ENCODE data around the gene TTC16. TPM values are rescaled to one million over a fixed set of nuclear protein-coding genes. Genes with fewer than 3 reads are reported as not detected.
A peak's percentile ranks its signal among the peaks of the same experiment; 100 is the strongest.

TTC16 gene
- total and polyA plus RNA-seq, 2 of the 8 experiments (the other 6 are each of a cell fraction or from before 2014, with no cell fraction given): 0.03 TPM; not detected in 1

GRCh38 chr9:127742435-127743088, 26.7 kb downstream of the TTC16 start:
- H3K18ac ChIP-seq (ENCODE audit: extremely low read depth, low read length): no peak overlapping the region
- CTCF ChIA-PET (ENCODE audit: partially characterized antibody): interaction anchor here (0.5 to 7.3 kb wide), 13 partner anchors 8 to 1440 kb away, joined by 3 to 37 read pairs (median 4); partner anchors contain the start of genes CDK9 and TOR2A
- no peak overlapping the region for H4K5ac ChIP-seq (ENCODE audit: insufficient read length, low read depth, low read length)
- no peak overlapping the region; the same call in 1 of the 2 replicates for H3K27ac ChIP-seq (ENCODE audit: low read depth, low read length)
- no peak overlapping the region for H2BK120ac ChIP-seq (replicated peaks; ENCODE audit: low read depth, low read length)
- no peak overlapping the region for H3K14ac ChIP-seq (ENCODE audit: insufficient read length)
- H4K91ac ChIP-seq (replicated peaks; ENCODE audit: insufficient read length, low read length): no peak overlapping the region
- no peak overlapping the region for H3K4ac ChIP-seq (replicated peaks; ENCODE audit: insufficient read length, low read depth, low read length)
- FAIRE-seq (peak; percentile 24), DNase-seq (ENCODE audit: low read depth in 1 of 2, low spot score in 2 of 2) (peak; percentile 91 to 96)
- no peaks in the 10 kb centered on the region for H3K27me3 ChIP-seq (replicated peaks in 1 of 4; ENCODE audit: control insufficient read depth in 3 of 4, extremely low read depth in 1 of 4, insufficient read depth in 3 of 4, low read length in 3 of 4)
- no peak overlapping the region for H3K23ac ChIP-seq (ENCODE audit: insufficient read length)
- 2% methylated on average over 33 of the region's 33 CpGs; no CpG with 5 or more reads in 1 of the 2 experiments for WGBS, 2 experiments (ENCODE audit: extremely low coverage in 1 of 2, insufficient coverage in 1 of 2, insufficient read length in 1 of 2, insufficient replicate concordance in 2 of 2, low coverage in 1 of 2, low lambda C conversion rate in 2 of 2, missing lambda C conversion rate in 1 of 2)
- H2BK5ac ChIP-seq (ENCODE audit: low read depth, low read length): no peak overlapping the region; the same call in 1 of the 2 replicates
- H2BK15ac ChIP-seq (ENCODE audit: low read length): no peak overlapping the region
- H3K79me1 ChIP-seq (ENCODE audit: low read depth, low read length): no peaks in the 10 kb centered on the region
- H3K4me1 ChIP-seq (replicated peaks in 1 of 4; ENCODE audit: control insufficient read depth in 3 of 4, insufficient read depth in 4 of 4, low read length in 3 of 4): no peaks in the 10 kb centered on the region; a peak in 2 of 7 replicates
- H4K20me1 ChIP-seq (replicated peaks in 1 of 2; ENCODE audit: control insufficient read depth in 1 of 2, insufficient read depth in 2 of 2, low read length in 2 of 2): peaks cover 0 to 7% of the 10 kb centered on the region in 2 experiments
- H3K56ac ChIP-seq (replicated peaks; ENCODE audit: insufficient read length, low read depth, low read length): no peak overlapping the region
- H2BK20ac ChIP-seq (ENCODE audit: low read length): no peak overlapping the region
- no peaks in the 10 kb centered on the region for H3K79me2 ChIP-seq (ENCODE audit: control insufficient read depth in 1 of 2, insufficient read depth in 2 of 2, low read length in 2 of 2)
- no peak overlapping the region for H3K9ac ChIP-seq (replicated peaks in 1 of 4; ENCODE audit: extremely low read depth in 1 of 4, low read depth in 3 of 4, low read length in 3 of 4)
- H2AFZ ChIP-seq (ENCODE audit: low read length): no peak overlapping the region; the same call in 1 of the 2 replicates
- no peak overlapping the region for H4K8ac ChIP-seq (ENCODE audit: extremely low read depth, insufficient read depth, low read length)
- TF ChIP-seq TBP (IDR thresholded peaks at IDR 0.05; ENCODE audit: low read depth, low read length) (peak; percentile 57; the same call in 1 of the 2 replicates), CEBPB (IDR thresholded peaks at IDR 0.05; ENCODE audit: low read depth, low read length) (peak; percentile 71), HDAC6 (IDR thresholded peaks at IDR 0.05; ENCODE audit: low read depth, low read length) (no peak), TAF1 (IDR thresholded peaks at IDR 0.05; ENCODE audit: low read depth, low read length) (peak; percentile 54; the same call in 1 of the 2 replicates), HDAC2 (IDR thresholded peaks at IDR 0.05; ENCODE audit: borderline replicate concordance in 1 of 2, low read depth in 2 of 2, low read length in 2 of 2) (peak in 1 of 2 experiments; percentile 45; a peak in 1 of 4 replicates), YY1 (IDR thresholded peaks at IDR 0.05; ENCODE audit: low read depth, low read length) (no peak), POLR2AphosphoS5 (IDR thresholded peaks at IDR 0.05; ENCODE audit: low read depth, low read length) (peak; percentile 42; the same call in 1 of the 2 replicates), SP1 (IDR thresholded peaks at IDR 0.05; ENCODE audit: low read depth, low read length) (peak; percentile 65; the same call in 1 of the 2 replicates), RAD21 (IDR thresholded peaks at IDR 0.05 in 1 of 2, conservative IDR thresholded peaks at IDR 0.05 in 1 of 2; ENCODE audit: low read depth in 2 of 2, low read length in 2 of 2) (peak; percentile 8 to 10; a peak in 2 of 4 replicates), SIN3A (conservative IDR thresholded peaks at IDR 0.05 in 1 of 2, IDR thresholded peaks at IDR 0.05 in 1 of 2; ENCODE audit: low read depth in 1 of 2, low read length in 2 of 2) (peak; percentile 95 to 97; a peak in 3 of 4 replicates), ASH2L (IDR thresholded peaks at IDR 0.05; ENCODE audit: low read length) (peak; percentile 33), POU5F1 (IDR thresholded peaks at IDR 0.05; ENCODE audit: low read depth, low read length) (no peak)
- peak overlapping the region; percentile 87 to 92 for H3K4me2 ChIP-seq (ENCODE audit: insufficient read depth in 1 of 2, low read depth in 2 of 2, low read length in 2 of 2)
- peaks cover 7% of the 10 kb centered on the region; the same call in 1 of the 2 replicates for H3K23me2 ChIP-seq (ENCODE audit: low read depth, low read length)
- POLR2A ChIA-PET (ENCODE audit: partially characterized antibody): interaction anchor here (0.8 to 2.0 kb wide), 10 partner anchors 13 to 292 kb away, joined by 3 to 6 read pairs (median 4); partner anchors contain the start of genes CDK9, LRSAM1 and RPL12
- H3K36me3 ChIP-seq (ENCODE audit: control insufficient read depth in 2 of 4, insufficient read depth in 4 of 4, low read length in 3 of 4): no peaks in the 10 kb centered on the region
- no peak overlapping the region for H2BK12ac ChIP-seq (ENCODE audit: low read depth, low read length)
- H3K9me3 ChIP-seq (ENCODE audit: insufficient read depth in 2 of 2, low read depth in 1 of 2, low read length in 1 of 2): no peaks in the 10 kb centered on the region
- H2AK5ac ChIP-seq (ENCODE audit: low read depth, low read length): no peak overlapping the region
- peak overlapping the region; percentile 32 to 67 (median 47) for H3K4me3 ChIP-seq (ENCODE audit: extremely low read depth in 1 of 4, insufficient read depth in 2 of 4, low read depth in 3 of 4, low read length in 4 of 4)
